NB4 (cell line): Measurements from ENCODE around the gene MAN2A2.

Experiments
- CTCF ChIP-seq: IDR thresholded peaks from one replicate; pipeline ENCODE4 v1.5.1; 2012; ENCODE audit warnings: low read depth, low read length
- MAX ChIP-seq: IDR thresholded peaks from 2 replicates; pipeline ENCODE4 v1.6.1; 2011; ENCODE audit warnings: low read depth, low read length
- POLR2A ChIP-seq: IDR thresholded peaks from 2 replicates; pipeline ENCODE4 v1.6.1; 2011; ENCODE audit warnings: mild to moderate bottlenecking; ENCODE audit not compliant: insufficient read length; ENCODE audit errors: extremely low read depth

- TF ChIP-seq POLR2A (no peak), CTCF (no peak), MAX (no peak)
Measured at GRCh38 chr15:90930861-90931574, 27.9 kb downstream of the MAN2A2 start.
